Skeletal muscle satellite cell (primary cell): ENCODE measurements around the gene EIF4EBP2.

Source experiments
- H3K27me3 ChIP-seq: 2 replicates; pipeline ENCODE4 v1.7.0; 2013; ENCODE audit warnings: low read length; ENCODE audit not compliant: control insufficient read depth, insufficient read depth
- H3K36me3 ChIP-seq: 2 replicates; pipeline ENCODE4 v1.7.0; 2013; ENCODE audit warnings: mild to moderate bottlenecking, control low read depth, low read length; ENCODE audit not compliant: insufficient read depth
- H3K4me1 ChIP-seq: 2 replicates; pipeline ENCODE4 v1.7.0; 2013; ENCODE audit warnings: low read length; ENCODE audit not compliant: control insufficient read depth, insufficient read depth
- H3K4me2 ChIP-seq: 2 replicates; pipeline ENCODE4 v1.7.0; 2013; ENCODE audit warnings: mild to moderate bottlenecking, low read length
- H3K4me3 ChIP-seq: 2 replicates; pipeline ENCODE4 v1.7.0; 2013; ENCODE audit warnings: low read length
- H3K9ac ChIP-seq: 2 replicates; pipeline ENCODE4 v1.7.0; 2013; ENCODE audit warnings: mild to moderate bottlenecking, low read depth, low read length, moderate library complexity
- H3K9me3 ChIP-seq: replicated peaks from 2 replicates; pipeline ENCODE4 v1.7.0; 2013; ENCODE audit warnings: mild to moderate bottlenecking, control low read depth, low read length

The EIF4EBP2 gene

DNA sequence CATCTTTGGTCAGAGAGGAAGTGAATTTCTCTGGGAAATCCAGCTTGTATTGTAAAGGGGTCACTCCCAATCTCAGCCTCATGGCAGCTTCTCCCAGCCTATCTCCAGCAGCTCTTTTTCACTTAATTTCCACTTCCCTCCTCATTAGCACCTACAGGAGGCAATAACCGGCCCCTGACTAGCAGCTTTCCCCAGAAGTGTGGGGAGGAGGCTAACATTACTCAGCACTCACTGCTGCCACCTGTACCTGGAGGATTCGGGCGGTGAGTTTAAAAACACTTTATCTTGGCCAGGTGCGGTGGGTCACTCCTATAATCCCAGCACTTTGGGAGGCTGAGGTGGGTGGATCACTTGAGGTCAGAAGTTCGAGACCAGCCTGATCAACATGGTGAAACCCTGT lies 33.8 kb downstream of the EIF4EBP2 start:
- Histone ChIP-seq H3K9me3 (no peaks in the 10 kb centered on the region), H3K4me1 (peaks cover 8% of the 10 kb centered on the region), H3K27me3 (peaks cover 33% of the 10 kb centered on the region), H3K4me2 (no peak overlapping the region), H3K9ac (no peak overlapping the region), H3K4me3 (no peak overlapping the region), H3K36me3 (no peaks in the 10 kb centered on the region)

- Histone ChIP-seq H3K4me1 (peaks cover 2% of the 10 kb centered on the region), H3K4me2 (no peak overlapping the region), H3K27me3 (peaks cover 33% of the 10 kb centered on the region), H3K9me3 (no peaks in the 10 kb centered on the region), H3K36me3 (no peaks in the 10 kb centered on the region), H3K9ac (no peak overlapping the region), H3K4me3 (no peak overlapping the region)
Measured at GRCh38 chr10:70440296-70441160, 36.6 kb downstream of the EIF4EBP2 start.

GRCh38 chr10:70441161-70441894 lies 37.4 kb downstream of the EIF4EBP2 start, which contains the start of gene NODAL:
Gene NODAL, minus strand, starts transcription at chr10:70441681. Its CDS starts 14 bp downstream, at chr10:70441667.
- Histone ChIP-seq H3K4me2 (no peak within 1 kb of the TSS), H3K9ac (no peak within 1 kb of the TSS), H3K27me3 (peaks cover 33% of the 10 kb centered on the region), H3K4me3 (no peak within 1 kb of the TSS), H3K4me1 (peaks cover 8% of the 10 kb centered on the region), H3K9me3 (no peaks in the 10 kb centered on the region), H3K36me3 (no peaks in the 10 kb centered on the region)

DNA sequence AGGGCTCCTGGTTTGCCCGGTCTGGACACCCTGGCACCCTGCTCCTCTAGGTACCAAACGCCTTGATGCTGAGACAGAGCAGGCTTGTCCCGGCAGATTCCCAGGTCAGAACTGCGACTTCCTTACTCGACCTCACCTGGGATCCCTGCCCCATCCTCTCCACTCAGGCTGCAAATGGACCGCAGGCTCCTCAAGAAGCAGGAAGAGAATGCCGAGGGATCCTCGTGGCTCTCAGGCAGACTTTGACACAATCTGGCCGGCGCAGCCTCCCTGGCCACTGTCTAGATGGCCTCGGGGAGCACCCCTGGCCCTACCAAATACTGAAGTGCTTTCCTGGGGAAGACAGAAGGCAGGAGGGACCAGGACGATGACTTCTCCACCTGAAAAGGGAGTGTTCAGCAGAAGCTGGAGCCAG lies 38.0 kb downstream of the EIF4EBP2 start:
- H3K9ac ChIP-seq, result no peak overlapping the region
- no peak overlapping the region for H3K4me2 ChIP-seq
- no peak overlapping the region for H3K4me3 ChIP-seq
- no peaks in the 10 kb centered on the region for H3K9me3 ChIP-seq
- peaks cover 33% of the 10 kb centered on the region for H3K27me3 ChIP-seq
- peaks cover 8% of the 10 kb centered on the region for H3K4me1 ChIP-seq
- no peaks in the 10 kb centered on the region for H3K36me3 ChIP-seq

- peaks cover 8% of the 10 kb centered on the region for H3K4me1 ChIP-seq
- no peaks in the 10 kb centered on the region for H3K9me3 ChIP-seq
- no peak overlapping the region for H3K4me3 ChIP-seq
- H3K4me2 ChIP-seq, result no peak overlapping the region
- peaks cover 33% of the 10 kb centered on the region for H3K27me3 ChIP-seq
- no peak overlapping the region for H3K9ac ChIP-seq
- no peaks in the 10 kb centered on the region for H3K36me3 ChIP-seq
Measured at GRCh38 chr10:70442332-70442988, 38.5 kb downstream of the EIF4EBP2 start.

GRCh38 chr10:70444744-70445143 lies 40.8 kb downstream of the EIF4EBP2 start:
- Histone ChIP-seq H3K9me3 (no peaks in the 10 kb centered on the region), H3K4me1 (peaks cover 8% of the 10 kb centered on the region), H3K36me3 (no peaks in the 10 kb centered on the region), H3K4me2 (no peak overlapping the region), H3K27me3 (peaks cover 27% of the 10 kb centered on the region), H3K9ac (no peak overlapping the region), H3K4me3 (no peak overlapping the region)

DNA sequence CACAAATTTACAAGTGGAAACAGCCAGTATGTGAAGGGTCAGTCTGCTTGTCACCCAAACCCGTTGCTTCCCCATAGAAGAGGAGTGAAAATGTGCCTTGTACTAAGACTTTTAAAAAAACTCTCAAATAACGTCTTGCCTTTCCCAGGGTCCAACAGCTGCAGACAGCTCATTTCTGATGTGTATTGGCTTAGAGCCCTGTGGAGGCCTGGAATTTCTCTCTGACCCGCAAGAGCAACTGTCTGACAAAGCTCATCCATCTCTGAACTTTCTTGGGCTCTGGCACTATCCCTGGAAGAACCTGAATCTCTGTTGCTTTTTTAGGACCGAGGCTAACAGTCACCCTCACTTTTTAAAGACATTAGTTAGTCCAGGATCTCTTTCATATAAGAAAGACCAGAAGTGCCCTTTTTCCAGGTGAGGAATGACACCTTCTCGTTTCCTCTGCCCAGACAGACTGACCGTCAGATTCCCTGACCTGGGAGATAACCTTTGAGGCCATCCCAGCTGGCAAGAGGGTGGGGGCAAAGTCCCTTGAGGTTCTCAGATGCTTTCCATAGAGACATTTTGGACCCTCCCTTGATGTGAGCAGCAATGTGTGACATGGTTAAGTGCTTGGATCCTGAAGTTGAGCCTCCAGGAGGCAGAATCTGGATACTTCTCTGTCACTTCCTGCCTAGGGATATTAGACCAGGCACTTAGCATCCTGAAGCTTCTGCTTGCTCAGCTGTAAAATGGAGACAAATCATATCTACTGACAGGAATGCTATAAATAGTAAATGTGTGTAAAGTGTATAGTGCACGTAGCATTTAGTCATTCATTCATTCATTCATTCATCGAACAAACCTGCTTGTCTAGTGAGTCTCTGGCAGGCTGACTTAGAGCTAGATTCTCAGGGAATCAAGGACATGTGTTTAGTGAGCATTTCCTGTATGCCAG lies 42.0 kb downstream of the EIF4EBP2 start:
- peaks cover 8% of the 10 kb centered on the region for H3K4me1 ChIP-seq
- no peaks in the 10 kb centered on the region for H3K36me3 ChIP-seq
- H3K9ac ChIP-seq, result no peak overlapping the region
- no peak overlapping the region for H3K4me2 ChIP-seq
- H3K9me3 ChIP-seq, result no peaks in the 10 kb centered on the region
- no peak overlapping the region for H3K4me3 ChIP-seq
- H3K27me3 ChIP-seq, result peaks cover 15% of the 10 kb centered on the region

- no peak overlapping the region for H3K4me2 ChIP-seq
- H3K36me3 ChIP-seq, result no peaks in the 10 kb centered on the region
- H3K9ac ChIP-seq, result no peak overlapping the region
- no peak overlapping the region for H3K4me3 ChIP-seq
- no peaks in the 10 kb centered on the region for H3K9me3 ChIP-seq
- no peaks in the 10 kb centered on the region for H3K27me3 ChIP-seq
- H3K4me1 ChIP-seq, result peaks cover 8% of the 10 kb centered on the region
Measured at GRCh38 chr10:70448236-70448635, 44.3 kb downstream of the EIF4EBP2 start.

DNA sequence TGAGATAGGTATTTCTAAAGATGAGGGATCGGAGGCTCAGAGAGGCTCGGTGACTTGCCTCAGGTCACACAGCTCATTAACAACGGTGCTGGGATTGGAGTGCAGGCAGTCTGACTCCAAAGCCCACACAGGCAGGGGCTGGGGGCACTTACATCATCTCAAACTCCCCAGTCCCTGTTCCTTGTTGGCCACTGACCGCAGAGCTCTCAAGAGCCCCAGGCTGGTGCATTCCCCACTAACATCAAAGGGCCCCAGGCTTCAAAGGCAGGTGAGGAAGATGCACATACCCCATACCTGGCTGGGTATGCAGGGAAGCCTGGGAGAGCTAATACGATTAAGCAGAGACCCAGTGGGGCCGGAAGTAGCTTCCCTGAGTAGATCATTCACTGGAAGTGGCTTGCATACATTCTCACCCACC lies 51.3 kb downstream of the EIF4EBP2 start:
- Histone ChIP-seq H3K4me1 (peaks cover 9% of the 10 kb centered on the region), H3K9ac (no peak overlapping the region), H3K27me3 (peaks cover 27% of the 10 kb centered on the region), H3K9me3 (no peaks in the 10 kb centered on the region), H3K4me3 (no peak overlapping the region), H3K36me3 (no peaks in the 10 kb centered on the region), H3K4me2 (no peak overlapping the region)

DNA sequence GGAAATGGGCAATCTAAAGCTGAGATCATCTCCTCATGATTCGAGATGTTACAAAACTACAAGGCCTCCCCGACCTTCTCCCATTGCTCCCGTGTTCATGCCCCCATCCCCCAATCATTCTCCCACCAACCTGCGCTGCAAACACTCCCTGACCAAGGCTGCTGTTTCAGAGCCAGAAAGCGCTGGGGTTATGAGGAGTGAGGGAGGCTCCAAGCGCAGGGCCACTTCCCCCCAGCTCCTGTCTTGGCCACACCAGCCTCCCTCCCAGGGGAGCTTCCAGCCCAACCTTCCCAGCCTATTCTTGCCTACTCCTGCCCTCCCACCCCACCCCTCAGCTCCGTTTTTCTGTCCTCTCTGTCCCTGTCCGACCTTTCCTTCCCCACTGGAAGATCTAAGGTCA lies 52.2 kb downstream of the EIF4EBP2 start:
- H3K4me2 ChIP-seq, result no peak overlapping the region
- H3K27me3 ChIP-seq, result peaks cover 27% of the 10 kb centered on the region
- no peak overlapping the region for H3K4me3 ChIP-seq
- H3K9me3 ChIP-seq, result no peaks in the 10 kb centered on the region
- no peaks in the 10 kb centered on the region for H3K36me3 ChIP-seq
- H3K9ac ChIP-seq, result no peak overlapping the region
- peaks cover 9% of the 10 kb centered on the region for H3K4me1 ChIP-seq
